SJCRH30 (cell line): ENCODE data around the gene EFNB3. TPM values are rescaled to one million over a fixed set of nuclear protein-coding genes. Genes with fewer than 3 reads are reported as not detected.

ENCODE experiments used
- DNase-seq, 2 experiments: peaks; one replicate each; pipeline ENCODE4 v3.0.0-alpha.2; 2015 to 2020
- H3K27ac ChIP-seq: fragments of 250-450 bp; sonication (Bioruptor Pico); 2 replicates; pipeline ENCODE4 v1.5.1; 2020; ENCODE audit warnings: mild to moderate bottlenecking, moderate library complexity
- H3K27me3 ChIP-seq: fragments of 250-450 bp; sonication (Bioruptor Pico); 2 replicates; pipeline ENCODE4 v1.5.1; 2020; ENCODE audit warnings: mild to moderate bottlenecking, moderate library complexity
- H3K36me3 ChIP-seq: fragments of 250-450 bp; sonication (Bioruptor Pico); 2 replicates; pipeline ENCODE4 v1.5.1; 2020; ENCODE audit warnings: mild to moderate bottlenecking, moderate library complexity
- H3K4me1 ChIP-seq: fragments of 250-450 bp; sonication (Bioruptor Pico); 2 replicates; pipeline ENCODE4 v1.5.1; 2020; ENCODE audit warnings: mild to moderate bottlenecking, moderate library complexity
- H3K4me3 ChIP-seq: fragments of 250-450 bp; sonication (Bioruptor Pico); 2 replicates; pipeline ENCODE4 v1.5.1; 2020; ENCODE audit warnings: mild to moderate bottlenecking, moderate library complexity
- H3K9me3 ChIP-seq: fragments of 250-450 bp; sonication (Bioruptor Pico); replicated peaks from 2 replicates; pipeline ENCODE4 v1.5.1; 2020; ENCODE audit warnings: mild to moderate bottlenecking, moderate library complexity
- total RNA-seq: library from RNA; depleted of rRNA; stranded (reverse); fragments of >200 nt; shearing (Covaris generic); gene quantifications from 2 replicates; pipeline ENCODE4 v1.2.3, GENCODE V29; 2014; rRNA removed

EFNB3 gene
- 3.5 and 4.1 TPM in 2 replicates for total RNA-seq

- Histone ChIP-seq H3K27me3 (no peaks in the 10 kb centered on the region), H3K9me3 (no peaks in the 10 kb centered on the region), H3K4me1 (no peaks in the 10 kb centered on the region), H3K27ac (no peak within 1 kb of the TSS), H3K4me3 (peak within 1 kb of the TSS; percentile 61), H3K36me3 (no peaks in the 10 kb centered on the region)
- DNase-seq, result peak; percentile 53 to 62
Observed at GRCh38 chr17:7704601-7705268, at the start of gene EFNB3. EFNB3 (plus strand) TSS chr17:7705202; CDS start chr17:7705599, 397 bp downstream.

GRCh38 chr17:7655541-7655840 is 49.5 kb upstream of the EFNB3 start:
- no peak for DNase-seq
- H3K4me3 ChIP-seq, result no peak overlapping the region
- H3K27ac ChIP-seq, result no peak overlapping the region
- peaks cover 7% of the 10 kb centered on the region; the same call in 1 of the 2 replicates for H3K27me3 ChIP-seq
- H3K36me3 ChIP-seq, result no peaks in the 10 kb centered on the region
- no peaks in the 10 kb centered on the region for H3K4me1 ChIP-seq
- H3K9me3 ChIP-seq, result no peaks in the 10 kb centered on the region

GRCh38 chr17:7656958-7657609 is 47.9 kb upstream of the EFNB3 start:
- no peaks in the 10 kb centered on the region; the same call in 1 of the 2 replicates for H3K27me3 ChIP-seq
- H3K27ac ChIP-seq, result no peak overlapping the region
- no peaks in the 10 kb centered on the region for H3K36me3 ChIP-seq
- H3K4me3 ChIP-seq, result no peak overlapping the region
- DNase-seq, result no peak
- no peaks in the 10 kb centered on the region for H3K9me3 ChIP-seq
- H3K4me1 ChIP-seq, result no peaks in the 10 kb centered on the region

- Histone ChIP-seq H3K4me3 (no peak overlapping the region), H3K36me3 (no peaks in the 10 kb centered on the region; the same call in 1 of the 2 replicates), H3K27ac (no peak overlapping the region), H3K9me3 (no peaks in the 10 kb centered on the region), H3K27me3 (no peaks in the 10 kb centered on the region), H3K4me1 (no peaks in the 10 kb centered on the region)
- DNase-seq, result no peak
Observed at GRCh38 chr17:7667656-7668406, 37.2 kb upstream of the EFNB3 start.

- H3K4me1 ChIP-seq, result no peaks in the 10 kb centered on the region
- no peaks in the 10 kb centered on the region for H3K27me3 ChIP-seq
- H3K9me3 ChIP-seq, result no peaks in the 10 kb centered on the region
- DNase-seq, result no peak
- peaks cover 5% of the 10 kb centered on the region for H3K36me3 ChIP-seq
- no peak overlapping the region for H3K27ac ChIP-seq
- H3K4me3 ChIP-seq, result no peak overlapping the region
Observed at GRCh38 chr17:7668482-7668881, 36.5 kb upstream of the EFNB3 start.

- H3K4me1 ChIP-seq, result no peaks in the 10 kb centered on the region
- no peak overlapping the region for H3K27ac ChIP-seq
- peaks cover 11% of the 10 kb centered on the region for H3K36me3 ChIP-seq
- H3K4me3 ChIP-seq, result no peak overlapping the region
- no peaks in the 10 kb centered on the region for H3K27me3 ChIP-seq
- H3K9me3 ChIP-seq, result no peaks in the 10 kb centered on the region
- peak; percentile 24 to 59 for DNase-seq
Observed at GRCh38 chr17:7673239-7673638, 31.8 kb upstream of the EFNB3 start.

GRCh38 chr17:7674934-7675333 is 30.1 kb upstream of the EFNB3 start:
- DNase-seq, result no peak
- H3K36me3 ChIP-seq, result peaks cover 11% of the 10 kb centered on the region
- H3K4me1 ChIP-seq, result no peaks in the 10 kb centered on the region
- no peak overlapping the region for H3K27ac ChIP-seq
- no peaks in the 10 kb centered on the region for H3K9me3 ChIP-seq
- no peak overlapping the region for H3K4me3 ChIP-seq
- H3K27me3 ChIP-seq, result no peaks in the 10 kb centered on the region

- Histone ChIP-seq H3K36me3 (peaks cover 11% of the 10 kb centered on the region), H3K27ac (no peak overlapping the region), H3K27me3 (no peaks in the 10 kb centered on the region), H3K9me3 (no peaks in the 10 kb centered on the region), H3K4me1 (no peaks in the 10 kb centered on the region), H3K4me3 (no peak overlapping the region)
- no peak for DNase-seq
Observed at GRCh38 chr17:7676533-7676932, 28.5 kb upstream of the EFNB3 start.

- no peak overlapping the region for H3K4me3 ChIP-seq
- H3K4me1 ChIP-seq, result no peaks in the 10 kb centered on the region
- no peaks in the 10 kb centered on the region for H3K27me3 ChIP-seq
- no peak overlapping the region for H3K27ac ChIP-seq
- DNase-seq, result no peak
- no peaks in the 10 kb centered on the region for H3K9me3 ChIP-seq
- peaks cover 11% of the 10 kb centered on the region for H3K36me3 ChIP-seq
Observed at GRCh38 chr17:7677388-7678067, 27.5 kb upstream of the EFNB3 start.

GRCh38 chr17:7684851-7685532 is 20.0 kb upstream of the EFNB3 start:
- Histone ChIP-seq H3K27ac (peak overlapping the region; percentile 100; the same call in 1 of the 2 replicates), H3K4me3 (peak overlapping the region; percentile 94), H3K4me1 (peaks cover 8% of the 10 kb centered on the region; the same call in 1 of the 2 replicates), H3K27me3 (no peaks in the 10 kb centered on the region), H3K36me3 (peaks cover 5% of the 10 kb centered on the region), H3K9me3 (no peaks in the 10 kb centered on the region)
- DNase-seq, result no peak

GRCh38 chr17:7685533-7686221 is 19.3 kb upstream of the EFNB3 start:
- H3K27ac ChIP-seq, result peak overlapping the region; percentile 100
- peaks cover 8% of the 10 kb centered on the region; the same call in 1 of the 2 replicates for H3K4me1 ChIP-seq
- DNase-seq, result peak; percentile 88
- no peaks in the 10 kb centered on the region for H3K27me3 ChIP-seq
- no peaks in the 10 kb centered on the region for H3K9me3 ChIP-seq
- peaks cover 5% of the 10 kb centered on the region for H3K36me3 ChIP-seq
- peak overlapping the region; percentile 94 for H3K4me3 ChIP-seq

- H3K27ac ChIP-seq, result peak overlapping the region; percentile 100
- DNase-seq, result peak; percentile 71 to 80
- no peaks in the 10 kb centered on the region for H3K9me3 ChIP-seq
- no peaks in the 10 kb centered on the region for H3K27me3 ChIP-seq
- peaks cover 8% of the 10 kb centered on the region; the same call in 1 of the 2 replicates for H3K4me1 ChIP-seq
- H3K4me3 ChIP-seq, result peak overlapping the region; percentile 94
- H3K36me3 ChIP-seq, result peaks cover 5% of the 10 kb centered on the region
Observed at GRCh38 chr17:7686222-7687071, 18.6 kb upstream of the EFNB3 start.
